NCI-H748 (cell line): ENCODE results near the gene SPAG16.
"Not testable (repeated sequence)": the region's sequence is repeated elsewhere in the genome, so short reads cannot be mapped to it uniquely, and the experiment has no call there.

ENCODE experiments used
- DNase-seq: peaks from one replicate; lab custom pipeline; 2025; ENCODE audit not compliant: unreplicated experiment; lab: John Stamatoyannopoulos, UW

The SPAG16 gene

DNA sequence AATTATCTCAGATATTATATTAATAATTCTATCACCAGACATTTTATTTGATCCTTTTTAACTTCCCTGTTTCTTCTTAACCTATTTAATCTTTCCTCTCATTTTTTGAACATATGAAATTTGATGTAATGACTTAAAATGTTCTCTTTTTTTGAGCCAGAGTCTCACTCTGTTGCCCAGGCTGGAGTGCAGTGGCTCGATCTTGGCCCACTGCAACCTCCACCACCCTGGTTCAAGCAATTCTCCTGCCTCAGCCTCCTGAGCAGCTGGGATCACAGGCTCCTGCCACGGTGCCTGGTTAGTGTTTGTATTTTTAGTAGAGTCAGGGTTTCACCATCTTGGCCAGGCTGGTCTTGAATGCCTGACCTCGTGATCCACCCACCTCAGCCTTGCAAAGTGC, 404.6 kb downstream of the SPAG16 start:
- not testable (repeated sequence) for DNase-seq

DNA sequence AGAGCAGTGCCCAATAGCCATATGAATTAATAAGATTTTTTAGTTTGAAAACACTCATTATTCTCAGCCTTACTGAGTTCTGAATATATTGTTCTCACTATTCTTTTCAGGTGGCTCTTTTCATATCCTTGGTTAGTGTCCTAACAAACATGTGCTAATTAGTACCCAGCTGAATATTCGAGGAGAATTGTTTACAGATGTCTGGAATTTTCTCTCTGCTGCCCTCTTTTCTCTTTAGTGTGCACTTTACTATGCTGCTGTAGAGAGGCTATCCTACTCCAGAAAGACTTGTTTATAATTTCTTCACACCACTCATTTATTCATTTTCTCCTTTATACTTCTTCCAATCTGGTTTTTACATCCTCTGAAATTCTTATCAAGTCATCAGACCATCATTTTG, 405.3 kb downstream of the SPAG16 start:
- no peak for DNase-seq

DNA sequence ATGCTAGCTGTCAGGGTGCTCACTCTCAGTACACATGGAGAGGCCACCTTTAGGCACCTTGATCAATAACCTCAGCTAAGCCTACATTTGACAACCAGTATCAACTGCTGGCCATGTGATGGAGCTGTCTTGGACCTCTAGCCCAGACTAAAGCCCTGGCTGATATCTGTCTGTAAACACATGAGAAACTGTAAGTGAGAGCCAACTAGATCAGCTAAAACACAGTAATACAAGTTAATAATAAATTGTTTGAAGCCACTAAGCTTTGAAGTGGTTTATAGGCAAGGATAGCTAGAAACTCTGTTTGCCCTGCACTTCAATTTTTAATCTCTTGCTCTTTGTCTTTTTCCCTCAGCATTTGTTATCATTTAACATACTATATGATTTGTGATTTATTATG, 407.1 kb downstream of the SPAG16 start:
- DNase-seq: no peak

DNA sequence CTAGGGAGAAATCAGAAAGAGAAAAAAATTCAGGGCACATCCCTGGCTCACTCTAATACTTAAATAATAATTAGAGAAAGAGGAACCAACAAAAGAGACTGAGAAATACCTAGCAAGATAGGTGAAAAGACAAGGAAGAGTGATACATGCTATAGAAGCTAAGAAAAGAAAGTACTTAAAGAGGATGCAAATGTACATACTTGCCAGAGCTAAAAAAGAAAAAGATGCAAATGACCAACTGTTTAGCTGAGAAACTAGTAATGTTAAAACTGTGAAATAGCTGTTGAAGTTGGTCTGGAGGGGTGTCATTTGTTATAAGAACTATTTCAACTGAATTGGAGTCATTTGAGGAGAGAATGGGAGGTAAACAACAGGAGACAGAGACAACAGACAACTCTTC, 412.2 kb downstream of the SPAG16 start:
- no peak for DNase-seq

DNA sequence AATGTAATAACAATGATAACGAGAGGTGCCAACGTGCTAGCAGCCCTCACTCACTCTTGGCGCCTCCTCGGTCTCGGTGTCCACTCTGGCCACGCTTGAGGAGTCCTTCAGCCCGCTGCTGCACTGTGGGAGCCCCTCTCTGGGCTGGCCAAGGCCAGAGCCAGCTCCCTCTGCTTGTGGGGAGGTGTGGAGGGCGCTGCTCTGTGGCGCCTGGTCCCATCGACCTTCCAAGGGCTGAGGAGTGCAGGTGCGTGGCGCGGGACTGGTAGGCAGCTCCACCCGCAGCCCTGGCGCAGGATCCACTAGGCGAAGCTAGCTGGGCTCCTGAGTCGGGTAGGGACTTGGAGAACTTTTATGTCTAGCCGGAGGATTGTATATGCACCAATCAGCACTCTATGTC, 417.1 kb downstream of the SPAG16 start:
- DNase-seq: not testable (repeated sequence)

DNA sequence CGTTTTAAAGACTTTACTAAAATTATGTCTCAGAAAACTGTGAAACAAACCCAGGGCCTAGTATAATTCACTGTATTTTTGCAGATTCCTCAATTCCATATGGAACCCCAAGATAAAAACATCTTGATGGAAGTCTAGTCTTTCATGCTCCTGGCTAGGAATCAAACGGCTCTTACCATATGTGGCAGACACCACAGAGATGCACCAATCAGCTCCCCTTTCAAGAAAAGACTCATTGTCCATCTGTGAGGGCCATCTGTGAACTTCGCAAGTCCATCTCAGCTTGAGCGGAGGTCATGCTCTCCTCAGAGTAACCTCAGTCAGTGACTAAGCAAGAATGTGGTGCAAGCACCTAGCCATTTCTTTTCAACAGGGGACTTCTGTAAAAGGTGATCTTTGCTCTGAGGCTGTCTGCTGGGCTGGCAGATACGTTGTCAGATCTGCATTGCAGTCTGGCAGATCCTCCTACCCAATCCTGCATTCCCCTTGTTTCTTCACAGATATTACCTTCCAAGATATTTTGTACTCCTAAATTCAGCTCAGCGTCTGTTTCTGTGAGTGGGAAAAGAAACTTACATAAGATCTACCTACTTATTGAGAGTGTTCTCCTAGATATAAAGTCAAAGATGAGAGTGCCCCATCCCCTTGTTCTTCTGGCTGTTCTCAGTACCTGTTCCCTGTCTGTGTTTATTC, 419.3 kb downstream of the SPAG16 start:
- DNase-seq: no peak

DNA sequence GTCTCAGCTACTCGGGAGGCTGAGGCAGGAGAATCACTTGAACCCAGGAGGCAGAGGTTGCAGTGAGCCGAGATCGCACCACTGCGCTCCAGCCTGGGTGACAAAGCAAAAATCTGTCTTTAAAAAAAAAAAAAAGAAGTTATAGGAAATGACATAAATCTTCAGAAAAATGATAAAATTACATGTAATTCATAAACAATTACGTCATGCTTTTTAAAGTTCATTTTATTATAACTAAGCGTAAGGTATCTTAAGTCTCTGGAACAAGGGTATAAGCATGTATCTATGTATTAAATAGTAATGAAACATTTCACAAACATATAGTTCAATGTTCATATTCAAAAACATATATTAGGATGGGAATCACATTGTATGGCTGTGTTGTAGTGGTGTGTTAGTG, 425.9 kb downstream of the SPAG16 start:
- DNase-seq: no peak

DNA sequence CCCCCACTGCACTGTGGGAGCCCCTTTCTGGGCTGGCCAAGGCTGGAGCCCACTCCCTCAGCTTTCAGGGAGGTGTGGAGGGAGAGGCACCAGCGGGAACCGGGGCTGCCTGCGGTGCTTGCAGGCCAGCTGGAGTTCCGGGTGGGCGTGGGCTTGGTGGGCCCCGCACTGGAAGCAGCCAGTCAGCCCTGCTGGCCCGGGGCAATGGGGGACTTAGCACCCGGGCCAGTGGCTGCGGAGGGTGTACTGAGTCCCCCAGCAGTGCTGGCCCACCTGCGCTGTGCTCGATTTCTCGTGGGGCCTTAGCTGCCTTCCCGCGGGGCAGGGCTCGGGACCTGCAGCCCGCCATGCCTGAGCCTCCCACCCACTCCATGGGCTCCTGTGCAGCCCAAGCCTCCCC, 434.1 kb downstream of the SPAG16 start:
- DNase-seq: not testable (repeated sequence)

DNA sequence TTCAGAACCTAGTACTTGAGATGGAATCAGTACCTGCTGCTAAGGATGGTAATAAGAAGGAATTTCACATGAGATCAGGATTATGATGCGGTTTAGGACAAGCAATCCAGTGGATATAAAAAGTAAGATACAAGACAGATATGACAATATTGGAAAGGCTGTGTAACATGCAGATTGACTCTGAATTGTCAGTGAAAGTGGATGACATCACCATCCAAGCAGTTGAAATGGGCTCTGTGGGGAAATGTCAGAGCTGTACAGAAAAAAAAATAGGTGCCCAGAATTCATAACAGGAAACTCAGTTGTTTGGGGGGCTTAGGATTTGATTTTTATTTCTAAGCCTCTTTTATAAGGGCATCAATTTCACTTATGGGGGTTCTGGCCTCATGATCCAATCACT, 438.3 kb downstream of the SPAG16 start:
- DNase-seq: no peak

DNA sequence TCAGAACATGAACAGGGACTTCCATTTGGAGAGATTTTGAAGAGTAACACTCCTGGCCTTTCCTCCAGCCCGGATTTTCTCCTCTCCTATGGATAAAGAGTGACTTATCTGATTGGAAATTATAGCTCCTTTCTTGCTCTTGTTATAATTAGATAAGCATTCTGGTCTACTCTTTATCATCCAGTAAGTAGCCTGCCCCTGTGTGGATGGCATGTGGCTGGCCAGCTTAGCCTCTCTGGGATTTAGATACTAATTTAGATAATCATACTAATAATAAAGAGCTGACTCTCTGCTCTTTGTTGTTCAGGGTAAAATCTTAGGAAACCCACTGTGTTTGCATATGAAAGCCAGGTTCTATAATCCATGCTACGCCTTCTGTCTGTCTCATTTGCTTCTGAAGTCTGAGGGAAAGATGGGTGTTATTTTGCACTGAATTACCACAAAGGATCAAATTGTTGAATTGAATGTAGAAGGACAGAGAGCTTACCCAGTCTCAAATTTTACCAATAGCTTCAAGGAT, 438.8 kb downstream of the SPAG16 start:
- DNase-seq: no peak

DNA sequence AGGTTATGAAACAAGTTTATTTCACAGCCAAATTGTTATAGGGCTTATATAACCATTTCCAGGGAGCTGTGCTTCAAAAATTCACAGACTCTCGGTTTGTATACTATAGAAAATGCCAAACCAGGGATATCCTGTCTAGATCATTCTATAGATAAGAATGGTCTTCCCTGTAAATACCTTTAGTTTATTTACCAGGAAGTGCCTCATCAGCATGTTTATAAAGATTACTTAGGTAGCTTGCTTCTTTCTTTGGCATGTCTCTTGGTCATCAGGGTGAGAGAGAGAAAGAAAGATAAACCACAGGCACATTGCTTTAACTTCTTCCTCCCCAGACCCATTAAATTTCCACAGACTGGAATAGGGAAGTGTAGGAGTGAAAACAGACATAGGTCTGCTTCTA, 439.4 kb downstream of the SPAG16 start:
- no peak for DNase-seq

DNA sequence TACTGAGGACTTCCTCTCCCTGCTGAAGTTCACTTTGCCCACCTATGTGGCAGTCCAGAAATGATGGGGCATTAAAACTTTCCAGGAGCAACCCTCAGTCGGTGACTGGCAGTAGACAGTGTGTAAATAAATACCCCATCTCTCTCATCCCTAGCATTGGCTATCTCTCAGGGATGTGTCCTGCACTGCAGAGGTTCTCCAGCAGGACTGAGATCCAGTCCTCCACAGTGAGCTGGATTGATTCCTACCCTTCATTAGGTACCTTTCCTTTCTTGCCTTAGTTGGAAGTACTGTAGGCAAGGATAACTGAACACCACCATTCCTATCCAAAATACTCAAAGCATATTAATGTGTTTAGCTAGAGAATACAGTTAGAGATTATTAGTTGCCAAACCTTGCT, 441.8 kb downstream of the SPAG16 start:
- no peak for DNase-seq

DNA sequence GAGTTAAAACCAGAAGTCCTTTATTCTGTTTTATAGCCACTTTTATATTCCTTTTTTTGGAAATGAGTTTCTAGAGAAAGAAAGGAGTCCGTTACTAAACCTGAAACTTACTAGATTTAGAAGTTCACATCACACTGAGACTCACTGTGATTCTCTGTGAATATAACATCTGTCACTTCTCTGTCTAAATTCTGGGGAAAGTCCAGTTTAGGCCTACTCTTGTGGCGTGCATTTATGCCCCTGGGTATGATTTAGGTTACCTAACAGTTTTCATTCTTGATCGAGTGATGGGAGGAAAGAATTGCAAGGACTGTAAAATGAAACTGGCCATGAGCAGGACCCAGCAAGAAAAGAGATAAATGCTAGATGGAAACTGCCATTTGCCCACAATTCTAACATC, 449.6 kb downstream of the SPAG16 start:
- no peak for DNase-seq

DNA sequence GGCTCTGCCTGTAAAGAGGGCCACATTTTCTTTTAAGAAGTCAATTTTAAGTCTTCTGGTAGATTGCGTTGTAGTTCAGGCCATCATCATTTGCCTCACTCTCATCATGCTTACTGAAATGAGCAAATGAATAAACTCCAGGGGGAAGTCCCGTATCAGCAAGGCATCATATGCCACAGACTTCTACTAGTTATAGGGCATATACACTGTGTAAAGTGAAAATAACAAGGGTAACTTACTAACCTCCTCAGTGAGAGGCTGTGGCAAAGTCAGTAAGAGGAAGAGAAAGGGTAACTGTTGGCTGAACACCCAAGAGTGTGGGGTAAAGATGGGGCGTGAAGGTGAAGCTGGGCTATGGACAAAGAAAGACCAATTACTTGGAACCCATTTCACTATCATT, 456.2 kb downstream of the SPAG16 start:
- DNase-seq: no peak

DNA sequence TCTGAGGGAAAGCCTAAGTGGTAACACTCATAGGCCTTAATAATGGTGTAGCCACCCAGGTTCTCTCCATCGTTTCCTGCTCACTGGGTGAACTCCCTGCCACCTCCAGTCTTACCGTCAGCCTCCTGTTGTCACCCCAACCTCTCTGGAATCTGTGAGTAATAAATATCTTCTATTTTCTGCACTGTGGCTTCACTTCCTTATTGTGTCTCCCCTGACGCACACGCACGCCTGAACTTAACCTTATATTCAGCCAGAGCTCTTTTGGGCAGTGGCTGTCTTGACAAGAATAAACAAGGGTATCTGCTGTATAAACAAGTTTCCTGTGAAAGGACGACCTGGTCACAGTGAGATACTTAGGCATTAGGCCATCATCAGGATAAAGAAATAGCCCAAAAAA, 467.2 kb downstream of the SPAG16 start:
- DNase-seq: no peak

DNA sequence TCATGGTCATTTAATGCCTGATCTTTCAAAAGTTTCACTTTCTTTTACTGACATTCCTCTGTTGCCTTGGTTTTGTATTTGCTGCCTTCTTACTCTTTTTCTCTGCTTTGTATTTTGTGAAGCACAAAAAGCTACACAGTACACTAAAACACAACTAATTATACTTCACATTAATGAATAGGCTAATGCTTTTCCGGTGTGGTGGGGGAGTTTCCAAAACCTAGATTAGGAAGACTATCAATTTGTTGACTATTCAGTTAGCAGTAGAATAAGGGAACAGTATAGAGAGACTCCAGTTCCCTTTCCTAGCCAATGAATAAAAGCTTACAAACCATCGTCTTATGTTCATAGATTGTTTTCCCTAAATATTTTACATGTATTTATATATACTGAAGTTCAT, 468.3 kb downstream of the SPAG16 start:
- DNase-seq: no peak

DNA sequence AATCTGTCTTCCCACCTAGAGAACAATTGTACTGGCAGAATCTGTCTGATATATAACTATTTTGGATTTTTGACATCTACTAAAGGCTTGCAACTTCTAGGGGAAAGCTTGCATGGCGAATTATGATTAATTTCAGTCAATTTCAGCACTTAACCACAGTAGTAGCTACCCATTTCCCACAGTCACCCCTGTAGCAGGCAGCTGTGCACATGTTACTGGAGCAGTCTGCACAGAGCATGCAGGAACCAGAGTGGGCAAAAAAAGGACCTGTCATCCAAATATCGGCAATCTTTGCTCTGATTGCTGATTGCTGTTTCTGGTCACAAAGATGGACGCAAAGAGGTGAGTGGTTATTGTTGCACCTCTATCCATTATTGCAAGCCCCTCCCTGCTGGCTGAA, 473.3 kb downstream of the SPAG16 start:
- no peak for DNase-seq

DNA sequence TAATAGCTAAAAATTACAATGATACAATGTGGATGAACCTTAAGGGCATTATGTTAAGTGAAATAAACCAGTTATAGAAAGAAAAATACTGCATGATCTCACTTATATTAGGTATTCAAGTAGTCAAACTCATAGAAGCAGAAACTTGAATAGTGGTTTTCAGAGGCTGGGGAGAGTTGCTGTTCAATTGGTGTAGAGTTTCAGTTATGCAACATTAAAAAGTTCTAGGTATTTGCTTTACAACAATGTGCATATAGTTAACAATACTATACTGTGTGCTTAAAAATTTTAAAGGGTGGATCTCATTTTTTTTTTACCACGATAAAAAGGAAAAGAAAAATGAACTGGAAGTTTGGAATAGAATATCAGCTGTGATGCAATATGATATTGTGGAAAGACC, 479.1 kb downstream of the SPAG16 start:
- DNase-seq: no peak

DNA sequence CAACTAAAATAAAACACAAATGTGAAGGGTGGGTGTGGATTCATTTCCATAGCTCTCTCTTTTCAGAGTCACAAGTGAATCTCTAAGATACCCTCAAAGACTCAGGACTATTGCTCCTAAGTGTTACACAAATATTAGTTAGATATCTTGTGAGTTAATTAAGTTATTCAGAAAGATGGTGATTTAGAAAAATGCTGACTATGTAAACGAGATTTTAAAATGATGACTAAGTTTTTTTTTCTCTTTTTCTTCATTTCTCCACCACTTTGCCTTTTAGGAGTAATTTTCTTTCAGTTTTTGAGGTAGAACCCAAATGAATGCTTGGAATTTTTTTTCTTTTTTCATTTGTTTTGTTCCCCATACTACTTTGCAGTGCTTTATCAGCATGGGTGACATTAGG, 479.7 kb downstream of the SPAG16 start:
- no peak for DNase-seq

DNA sequence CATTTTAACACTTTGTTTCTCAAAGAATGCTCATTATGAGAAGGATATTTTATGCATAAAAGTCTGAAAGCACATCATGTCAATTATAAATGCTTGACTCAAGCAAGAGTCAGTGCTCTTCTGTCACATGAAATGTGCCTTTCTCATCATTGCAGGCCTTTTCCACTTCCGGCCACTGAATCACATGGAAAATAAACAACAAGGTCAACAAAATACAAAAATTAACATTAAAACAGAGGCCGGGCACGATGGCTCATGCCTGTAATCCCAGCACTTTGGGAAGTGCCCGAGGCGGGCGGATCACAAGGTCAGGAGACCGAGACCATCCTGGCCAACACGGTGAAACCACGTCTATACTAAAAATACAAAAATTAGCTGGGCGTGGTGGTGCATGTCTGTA, 480.6 kb downstream of the SPAG16 start:
- no peak for DNase-seq

DNA sequence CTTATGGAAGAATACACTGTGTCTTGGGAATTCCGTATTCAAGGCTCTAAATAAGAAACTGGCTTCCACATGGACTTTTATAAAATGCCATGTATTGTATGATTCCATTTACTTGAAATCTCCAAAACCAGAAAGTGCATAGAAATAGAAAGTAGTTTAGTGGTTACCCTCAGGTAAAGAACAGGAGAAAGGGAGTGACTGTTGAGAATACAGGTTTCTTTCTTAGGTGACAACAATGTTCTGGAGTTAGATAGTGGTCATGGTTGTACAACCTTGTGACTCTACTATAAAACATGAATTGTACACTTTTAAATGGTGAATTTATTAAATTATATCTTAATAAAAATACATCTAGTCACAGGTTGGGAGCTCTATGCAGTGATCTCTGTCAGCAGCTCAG, 481.8 kb downstream of the SPAG16 start:
- DNase-seq: no peak

DNA sequence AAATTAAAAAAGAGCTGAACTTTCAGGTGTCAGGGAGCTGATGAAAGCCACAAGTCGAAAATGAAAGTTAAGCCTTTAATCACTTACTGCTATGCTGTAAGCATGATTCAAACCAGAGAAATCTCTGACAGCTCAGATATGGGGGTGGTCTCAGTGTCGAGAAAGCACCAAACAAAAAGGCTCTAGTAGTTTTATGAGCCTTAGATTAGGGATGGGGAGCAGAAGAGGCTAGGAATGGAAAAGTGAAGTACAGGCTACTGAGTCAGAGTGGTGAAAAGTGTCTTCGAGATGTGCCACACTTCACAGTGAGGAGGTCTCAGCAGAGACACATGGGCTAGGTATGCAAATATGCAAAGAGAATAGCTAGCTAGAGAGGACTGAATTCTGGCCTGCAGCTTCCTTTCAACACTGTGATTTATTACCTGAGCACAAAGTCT, 482.2 kb downstream of the SPAG16 start:
- no peak for DNase-seq

DNA sequence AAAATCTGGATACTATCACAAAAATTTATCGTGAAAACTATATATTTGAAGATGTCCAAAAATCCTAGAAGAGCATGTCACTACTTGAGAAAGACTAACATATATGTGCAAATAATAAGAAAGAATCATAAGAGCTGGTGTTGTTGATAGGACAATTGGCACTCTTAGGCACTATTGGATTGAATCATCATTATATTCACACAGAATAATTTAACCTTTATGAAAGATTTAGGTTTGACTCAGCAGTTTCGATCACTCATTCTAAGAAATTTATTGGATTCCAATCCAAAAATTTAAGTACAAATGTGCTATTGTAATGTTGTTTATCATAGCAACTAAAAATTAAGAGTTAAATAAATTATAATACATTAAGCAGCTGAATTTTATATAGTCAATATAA, 503.6 kb downstream of the SPAG16 start:
- DNase-seq: no peak
